ENCODE data around the gene PCSK2. TPM values are rescaled to one million over a fixed set of nuclear protein-coding genes. Genes with fewer than 3 reads are reported as not detected.

Gene PCSK2
- total and polyA plus RNA-seq, 2 of the 8 experiments (the other 6 are each of a cell fraction or from before 2014, with no cell fraction given) = 1.9 to 4.2 TPM

DNA sequence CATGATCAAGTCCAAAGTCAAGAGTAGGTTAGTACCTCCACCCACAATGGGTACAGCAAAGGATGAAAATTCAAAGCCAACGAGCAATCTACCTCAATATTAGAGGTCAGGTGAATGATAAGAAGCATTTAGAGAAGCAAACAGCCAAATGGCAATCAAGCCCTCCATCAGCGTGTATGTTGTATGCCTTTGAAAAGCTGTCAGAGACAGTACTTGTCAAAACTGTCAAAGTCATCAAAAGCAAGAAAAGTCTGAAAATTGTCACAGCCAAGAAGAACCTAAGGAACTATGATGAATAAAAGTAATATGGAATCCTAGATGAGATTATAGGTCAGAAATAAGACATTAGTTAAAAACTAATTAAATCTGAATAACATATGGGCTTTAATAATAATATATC is 99.3 kb downstream of the PCSK2 start:
- no peaks in the 10 kb centered on the region for H3K79me1 ChIP-seq (ENCODE audit: low read depth, low read length)
- H2BK120ac ChIP-seq (replicated peaks; ENCODE audit: low read depth, low read length) = no peak overlapping the region
- no peak overlapping the region for H2BK12ac ChIP-seq (ENCODE audit: low read depth, low read length)
- no peaks in the 10 kb centered on the region for H3K27me3 ChIP-seq (replicated peaks in 1 of 4; ENCODE audit: control insufficient read depth in 3 of 4, extremely low read depth in 1 of 4, insufficient read depth in 3 of 4, low read length in 3 of 4)
- no peaks in the 10 kb centered on the region for H3K4me1 ChIP-seq (replicated peaks in 1 of 4; ENCODE audit: control insufficient read depth in 3 of 4, insufficient read depth in 4 of 4, low read length in 3 of 4)
- peaks cover 0 to 2% of the 10 kb centered on the region in 2 experiments for H4K20me1 ChIP-seq (replicated peaks in 1 of 2; ENCODE audit: control insufficient read depth in 1 of 2, insufficient read depth in 2 of 2, low read length in 2 of 2)
- no peak overlapping the region for H3K23ac ChIP-seq (ENCODE audit: insufficient read length)
- no peak overlapping the region for H3K4ac ChIP-seq (replicated peaks; ENCODE audit: insufficient read length, low read depth, low read length)
- no peak overlapping the region for H3K56ac ChIP-seq (replicated peaks; ENCODE audit: insufficient read length, low read depth, low read length)
- no peak overlapping the region for H4K91ac ChIP-seq (replicated peaks; ENCODE audit: insufficient read length, low read length)
- no peak overlapping the region for H3K27ac ChIP-seq (ENCODE audit: low read depth, low read length)
- 91% methylated on average over 2 of the region's 2 CpGs; no CpG with 5 or more reads in 1 of the 2 experiments for WGBS, 2 experiments (ENCODE audit: extremely low coverage in 1 of 2, insufficient coverage in 1 of 2, insufficient read length in 1 of 2, insufficient replicate concordance in 2 of 2, low coverage in 1 of 2, low lambda C conversion rate in 2 of 2, missing lambda C conversion rate in 1 of 2)
- no peak overlapping the region for H2BK20ac ChIP-seq (ENCODE audit: low read length)
- no peak overlapping the region for H2AFZ ChIP-seq (ENCODE audit: low read length)
- H4K5ac ChIP-seq (ENCODE audit: insufficient read length, low read depth, low read length) = no peak overlapping the region
- H2BK5ac ChIP-seq (ENCODE audit: low read depth, low read length) = no peak overlapping the region
- FAIRE-seq (no peak), DNase-seq (ENCODE audit: low read depth in 1 of 2, low spot score in 2 of 2) (no peak)
- H3K79me2 ChIP-seq (ENCODE audit: control insufficient read depth in 1 of 2, insufficient read depth in 2 of 2, low read length in 2 of 2) = no peaks in the 10 kb centered on the region
- no peak for TF ChIP-seq SIX5 (IDR thresholded peaks at IDR 0.05; ENCODE audit: low read depth, low read length)
- TF ChIP-seq, protein P1, sequence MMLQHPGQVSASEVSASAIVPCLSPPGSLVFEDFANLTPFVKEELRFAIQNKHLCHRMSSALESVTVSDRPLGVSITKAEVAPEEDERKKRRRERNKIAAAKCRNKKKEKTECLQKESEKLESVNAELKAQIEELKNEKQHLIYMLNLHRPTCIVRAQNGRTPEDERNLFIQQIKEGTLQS (IDR thresholded peaks at IDR 0.05; ENCODE audit: insufficient read depth, low read depth, low read length) = no peak
- no peak for TF ChIP-seq GABPA (IDR thresholded peaks at IDR 0.05; ENCODE audit: borderline replicate concordance, insufficient read depth, low read length)
- no peak overlapping the region for H3K4me3 ChIP-seq (ENCODE audit: extremely low read depth in 1 of 4, insufficient read depth in 2 of 4, low read depth in 3 of 4, low read length in 4 of 4)
- no peak overlapping the region for H2AK5ac ChIP-seq (ENCODE audit: low read depth, low read length)
- CTCF ChIA-PET (ENCODE audit: partially characterized antibody) = interaction anchor here (0.6 to 1.8 kb wide), 2 partner anchors 160 to 504 kb away, joined by 3 to 4 read pairs; no protein-coding TSS in a partner anchor
- H3K9ac ChIP-seq (replicated peaks in 1 of 4; ENCODE audit: extremely low read depth in 1 of 4, low read depth in 3 of 4, low read length in 3 of 4) = no peak overlapping the region
- H4K8ac ChIP-seq (ENCODE audit: extremely low read depth, insufficient read depth, low read length) = no peak overlapping the region
- no peak overlapping the region for H3K4me2 ChIP-seq (ENCODE audit: insufficient read depth in 1 of 2, low read depth in 2 of 2, low read length in 2 of 2)
- POLR2A ChIA-PET (ENCODE audit: partially characterized antibody) = no interaction called here
- H3K23me2 ChIP-seq (ENCODE audit: low read depth, low read length) = no peaks in the 10 kb centered on the region
- H3K9me3 ChIP-seq (ENCODE audit: insufficient read depth in 2 of 2, low read depth in 1 of 2, low read length in 1 of 2) = no peaks in the 10 kb centered on the region
- no peak overlapping the region for H3K18ac ChIP-seq (ENCODE audit: extremely low read depth, low read length)
- H3K36me3 ChIP-seq (ENCODE audit: control insufficient read depth in 2 of 4, insufficient read depth in 4 of 4, low read length in 3 of 4) = no peaks in the 10 kb centered on the region
- H2BK15ac ChIP-seq (ENCODE audit: low read length) = no peak overlapping the region
- H3K14ac ChIP-seq (ENCODE audit: insufficient read length) = no peak overlapping the region

Measured in H1 (cell line).